ENCODE measurements around the gene BPIFB6. TPM values are rescaled to one million over a fixed set of nuclear protein-coding genes. Genes with fewer than 3 reads are reported as not detected.

BPIFB6 gene
- total RNA-seq, 1 donor, result not detected

DNA sequence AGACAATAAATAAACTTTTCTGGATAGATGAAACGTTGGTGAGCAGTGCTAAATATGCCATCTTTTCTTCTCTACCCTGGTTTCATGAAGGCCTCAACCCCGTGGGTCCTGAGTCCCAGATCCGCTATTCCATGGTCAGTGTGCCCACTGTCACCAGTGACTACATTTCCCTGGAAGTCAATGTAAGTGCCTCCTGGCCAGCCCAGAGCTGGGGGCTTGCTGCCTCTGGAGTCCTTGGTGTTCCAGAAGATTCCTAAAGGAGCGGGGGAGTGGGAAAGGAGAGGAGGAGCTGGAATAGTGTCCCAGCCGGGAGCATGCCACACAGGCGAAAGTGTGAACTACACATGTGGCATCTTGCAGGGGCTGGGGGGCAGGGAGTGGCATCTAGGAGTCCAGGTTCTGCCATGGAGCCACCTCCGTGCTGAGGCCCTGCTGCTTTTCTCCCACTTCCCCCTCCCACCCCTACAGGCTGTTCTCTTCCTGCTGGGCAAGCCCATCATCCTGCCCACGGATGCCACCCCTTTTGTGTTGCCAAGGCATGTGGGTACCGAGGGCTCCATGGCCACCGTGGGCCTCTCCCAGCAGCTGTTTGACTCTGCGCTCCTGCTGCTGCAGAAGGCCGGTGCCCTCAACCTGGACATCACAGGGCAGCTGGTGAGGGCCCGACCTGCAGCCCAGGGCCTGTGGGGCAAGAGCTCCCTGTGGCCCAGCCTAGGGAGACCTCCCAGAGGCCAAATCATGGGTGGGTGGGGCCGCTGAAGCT lies 13.1 kb upstream of the BPIFB6 start:
- no peak overlapping the region for H2AFZ ChIP-seq (ENCODE audit: low read length)
- H3K9me3 ChIP-seq (ENCODE audit: low read depth, low read length), result no peaks in the 10 kb centered on the region
- H3K4me3 ChIP-seq (ENCODE audit: insufficient read depth, low read length), result no peak overlapping the region
- TF ChIP-seq, protein P1, sequence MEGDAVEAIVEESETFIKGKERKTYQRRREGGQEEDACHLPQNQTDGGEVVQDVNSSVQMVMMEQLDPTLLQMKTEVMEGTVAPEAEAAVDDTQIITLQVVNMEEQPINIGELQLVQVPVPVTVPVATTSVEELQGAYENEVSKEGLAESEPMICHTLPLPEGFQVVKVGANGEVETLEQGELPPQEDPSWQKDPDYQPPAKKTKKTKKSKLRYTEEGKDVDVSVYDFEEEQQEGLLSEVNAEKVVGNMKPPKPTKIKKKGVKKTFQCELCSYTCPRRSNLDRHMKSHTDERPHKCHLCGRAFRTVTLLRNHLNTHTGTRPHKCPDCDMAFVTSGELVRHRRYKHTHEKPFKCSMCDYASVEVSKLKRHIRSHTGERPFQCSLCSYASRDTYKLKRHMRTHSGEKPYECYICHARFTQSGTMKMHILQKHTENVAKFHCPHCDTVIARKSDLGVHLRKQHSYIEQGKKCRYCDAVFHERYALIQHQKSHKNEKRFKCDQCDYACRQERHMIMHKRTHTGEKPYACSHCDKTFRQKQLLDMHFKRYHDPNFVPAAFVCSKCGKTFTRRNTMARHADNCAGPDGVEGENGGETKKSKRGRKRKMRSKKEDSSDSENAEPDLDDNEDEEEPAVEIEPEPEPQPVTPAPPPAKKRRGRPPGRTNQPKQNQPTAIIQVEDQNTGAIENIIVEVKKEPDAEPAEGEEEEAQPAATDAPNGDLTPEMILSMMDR (IDR thresholded peaks at IDR 0.05; ENCODE audit: extremely low read depth, low read depth, low read length), result no peak
- no peaks in the 10 kb centered on the region for H3K36me3 ChIP-seq (ENCODE audit: insufficient read depth, low read length)
- H4K20me1 ChIP-seq (ENCODE audit: insufficient read depth, low read length), result no peaks in the 10 kb centered on the region
- DNase-seq (ENCODE audit: insufficient read length, low spot score, missing footprints), result peak; percentile 79
- no peaks in the 10 kb centered on the region for H3K27me3 ChIP-seq (ENCODE audit: insufficient read depth, low read length)
- no peaks in the 10 kb centered on the region for H3K4me1 ChIP-seq (ENCODE audit: insufficient read depth, low read length)
- no peak overlapping the region for H3K27ac ChIP-seq (ENCODE audit: low read depth, low read length)
- no peaks in the 10 kb centered on the region for H3K79me2 ChIP-seq (ENCODE audit: insufficient read depth, low read length)
- H3K4me2 ChIP-seq (ENCODE audit: insufficient read depth, low read length), result no peak overlapping the region

DNA sequence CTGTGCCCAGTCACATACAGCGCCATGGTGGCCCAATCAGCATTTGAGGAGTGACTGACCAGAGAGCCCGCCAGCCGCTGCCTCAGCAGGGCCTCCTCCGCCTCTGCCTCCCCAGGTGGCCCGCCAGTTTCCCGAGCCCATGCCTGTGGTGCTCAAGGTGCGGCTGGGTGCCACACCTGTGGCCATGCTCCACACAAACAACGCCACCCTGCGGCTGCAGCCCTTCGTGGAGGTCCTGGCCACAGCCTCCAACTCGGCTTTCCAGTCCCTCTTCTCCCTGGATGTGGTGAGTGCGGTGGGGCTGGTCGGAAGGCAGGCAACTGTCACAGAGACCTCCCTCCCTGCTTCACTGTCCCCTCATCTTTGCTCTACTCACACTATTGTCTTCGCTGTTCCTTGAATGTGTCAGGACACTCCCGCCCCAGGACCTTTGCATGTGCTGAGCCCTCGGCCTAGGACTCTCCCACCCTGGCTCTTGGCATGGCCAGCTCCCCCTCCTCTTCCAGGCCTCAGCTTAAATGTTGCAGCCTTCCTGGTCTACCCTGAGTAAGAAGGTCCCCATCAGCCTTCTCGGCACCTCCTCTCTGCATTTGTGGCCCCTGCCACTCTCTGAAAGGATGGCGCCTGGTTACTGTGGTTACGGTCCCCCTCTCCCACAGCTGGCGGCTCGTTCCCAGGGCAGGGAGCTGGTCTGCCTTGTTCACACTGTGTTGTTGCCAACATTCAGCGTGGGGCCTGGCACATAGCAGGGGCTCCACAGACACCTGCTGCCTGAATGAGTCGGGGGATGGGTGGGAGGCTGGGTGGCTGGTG lies 11.8 kb upstream of the BPIFB6 start:
- no peak overlapping the region for H3K4me2 ChIP-seq (ENCODE audit: insufficient read depth, low read length)
- H3K27me3 ChIP-seq (ENCODE audit: insufficient read depth, low read length), result no peaks in the 10 kb centered on the region
- no peak overlapping the region for H3K4me3 ChIP-seq (ENCODE audit: insufficient read depth, low read length)
- H3K4me1 ChIP-seq (ENCODE audit: insufficient read depth, low read length), result no peaks in the 10 kb centered on the region
- peak; percentile 69 for DNase-seq (ENCODE audit: insufficient read length, low spot score, missing footprints)
- H3K9me3 ChIP-seq (ENCODE audit: low read depth, low read length), result no peaks in the 10 kb centered on the region
- H3K27ac ChIP-seq (ENCODE audit: low read depth, low read length), result no peak overlapping the region
- H3K36me3 ChIP-seq (ENCODE audit: insufficient read depth, low read length), result no peaks in the 10 kb centered on the region
- TF ChIP-seq, protein P1 (IDR thresholded peaks at IDR 0.05; ENCODE audit: extremely low read depth, low read depth, low read length), result no peak
- H4K20me1 ChIP-seq (ENCODE audit: insufficient read depth, low read length), result no peaks in the 10 kb centered on the region
- no peaks in the 10 kb centered on the region for H3K79me2 ChIP-seq (ENCODE audit: insufficient read depth, low read length)
- H2AFZ ChIP-seq (ENCODE audit: low read length), result no peak overlapping the region

DNA sequence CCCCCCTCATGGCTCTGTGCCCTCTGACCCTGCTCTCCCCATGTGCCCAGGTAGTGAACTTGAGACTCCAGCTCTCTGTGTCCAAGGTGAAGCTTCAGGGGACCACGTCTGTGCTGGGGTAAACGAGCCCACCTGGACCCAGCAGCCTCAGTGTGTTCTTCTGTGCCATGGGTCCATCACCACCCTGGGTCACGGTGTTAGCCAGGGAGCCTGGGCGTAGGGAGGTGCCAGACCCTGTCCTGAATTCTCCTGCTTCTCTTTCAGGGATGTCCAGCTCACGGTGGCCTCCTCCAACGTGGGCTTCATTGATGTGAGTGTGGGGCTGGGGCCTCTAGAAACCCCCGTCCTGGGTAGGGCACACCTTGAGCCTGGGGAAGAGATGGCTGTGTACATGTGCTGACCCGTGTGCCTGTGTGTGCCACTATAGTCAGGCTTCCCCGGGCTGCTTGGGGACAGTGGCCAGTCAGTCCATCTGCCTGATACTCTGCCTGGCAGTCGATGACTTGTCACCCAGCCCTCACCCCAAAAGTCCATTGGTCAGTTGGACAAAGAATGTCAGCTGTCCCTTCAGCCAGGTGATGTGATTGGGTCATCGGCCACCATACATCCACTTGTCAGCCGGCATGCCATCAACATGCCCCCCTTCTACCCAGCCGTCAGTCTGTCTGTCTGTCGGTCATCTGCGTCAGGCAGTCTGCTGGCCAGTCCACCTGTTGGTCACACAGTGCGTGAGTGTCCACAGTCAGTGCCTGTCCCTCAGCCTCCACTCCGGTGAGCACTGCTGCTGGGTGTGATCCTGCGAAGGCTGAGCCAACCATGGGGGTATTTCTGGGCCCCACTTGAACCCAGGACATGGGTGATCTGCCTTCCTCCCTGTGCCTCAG lies 10.9 kb upstream of the BPIFB6 start:
- TF ChIP-seq, protein P1 (IDR thresholded peaks at IDR 0.05; ENCODE audit: extremely low read depth, low read depth, low read length), result no peak
- Histone ChIP-seq H4K20me1 (ENCODE audit: insufficient read depth, low read length) (no peaks in the 10 kb centered on the region), H2AFZ (ENCODE audit: low read length) (no peak overlapping the region), H3K4me2 (ENCODE audit: insufficient read depth, low read length) (no peak overlapping the region), H3K79me2 (ENCODE audit: insufficient read depth, low read length) (no peaks in the 10 kb centered on the region), H3K4me1 (ENCODE audit: insufficient read depth, low read length) (no peaks in the 10 kb centered on the region), H3K4me3 (ENCODE audit: insufficient read depth, low read length) (no peak overlapping the region), H3K9me3 (ENCODE audit: low read depth, low read length) (no peaks in the 10 kb centered on the region), H3K27me3 (ENCODE audit: insufficient read depth, low read length) (no peaks in the 10 kb centered on the region), H3K27ac (ENCODE audit: low read depth, low read length) (no peak overlapping the region), H3K36me3 (ENCODE audit: insufficient read depth, low read length) (no peaks in the 10 kb centered on the region)
- DNase-seq (ENCODE audit: insufficient read length, low spot score, missing footprints), result peak; percentile 58

Measured in osteoblast (primary cell).